Measurements from ENCODE around the gene KCNK3.

DNA sequence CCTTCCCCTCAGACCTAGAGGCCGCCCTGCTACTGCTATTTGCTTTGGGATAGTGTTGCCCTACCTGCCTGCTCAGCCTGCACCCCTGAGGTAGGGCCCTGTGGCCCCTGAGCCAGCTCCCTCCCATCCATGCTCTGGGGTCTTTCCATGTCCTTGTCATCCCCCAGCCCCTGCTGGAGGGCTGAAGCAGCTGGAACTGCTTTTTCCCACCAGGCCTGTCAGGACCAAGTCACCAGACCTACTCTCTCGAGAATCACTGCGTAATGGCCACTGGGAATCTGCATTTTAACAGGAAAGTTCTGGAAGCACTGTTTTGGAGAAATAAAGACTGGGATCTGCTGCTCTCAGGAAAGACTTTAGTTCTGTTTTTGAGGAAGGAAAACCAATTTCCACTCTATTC is 51.3 kb downstream of the KCNK3 start:
- TF ChIP-seq EZH2phosphoT487 (IDR thresholded peaks at IDR 0.05; ENCODE audit: borderline replicate concordance, low read depth, low read length), result no peak
- TF ChIP-seq, protein P1, sequence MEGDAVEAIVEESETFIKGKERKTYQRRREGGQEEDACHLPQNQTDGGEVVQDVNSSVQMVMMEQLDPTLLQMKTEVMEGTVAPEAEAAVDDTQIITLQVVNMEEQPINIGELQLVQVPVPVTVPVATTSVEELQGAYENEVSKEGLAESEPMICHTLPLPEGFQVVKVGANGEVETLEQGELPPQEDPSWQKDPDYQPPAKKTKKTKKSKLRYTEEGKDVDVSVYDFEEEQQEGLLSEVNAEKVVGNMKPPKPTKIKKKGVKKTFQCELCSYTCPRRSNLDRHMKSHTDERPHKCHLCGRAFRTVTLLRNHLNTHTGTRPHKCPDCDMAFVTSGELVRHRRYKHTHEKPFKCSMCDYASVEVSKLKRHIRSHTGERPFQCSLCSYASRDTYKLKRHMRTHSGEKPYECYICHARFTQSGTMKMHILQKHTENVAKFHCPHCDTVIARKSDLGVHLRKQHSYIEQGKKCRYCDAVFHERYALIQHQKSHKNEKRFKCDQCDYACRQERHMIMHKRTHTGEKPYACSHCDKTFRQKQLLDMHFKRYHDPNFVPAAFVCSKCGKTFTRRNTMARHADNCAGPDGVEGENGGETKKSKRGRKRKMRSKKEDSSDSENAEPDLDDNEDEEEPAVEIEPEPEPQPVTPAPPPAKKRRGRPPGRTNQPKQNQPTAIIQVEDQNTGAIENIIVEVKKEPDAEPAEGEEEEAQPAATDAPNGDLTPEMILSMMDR (conservative IDR thresholded peaks at IDR 0.05; ENCODE audit: low read length), result no peak
